ENCODE results near the gene FREY1.

FREY1 gene

GRCh38 chr11:45879803-45880686 is 27.0 kb downstream of the FREY1 start:
- no peak overlapping the region for H3K27ac Mint-ChIP-seq (ENCODE audit: low read depth)
- no peaks in the 10 kb centered on the region for H3K27me3 Mint-ChIP-seq
- peaks cover 41% of the 10 kb centered on the region for H3K36me3 Mint-ChIP-seq (ENCODE audit: insufficient read depth)

GRCh38 chr11:45877845-45878244 is 29.2 kb downstream of the FREY1 start:
- DNase-seq (ENCODE audit: low spot score in 2 of 2) (no peak), ATAC-seq (replicated peaks; ENCODE audit: extremely low read depth, poor library complexity, severe bottlenecking) (no peak)
- H3K27ac Mint-ChIP-seq (ENCODE audit: low read depth): no peak overlapping the region
- no peaks in the 10 kb centered on the region for H3K9me3 Mint-ChIP-seq
- no peaks in the 10 kb centered on the region for H3K27me3 Mint-ChIP-seq
- H3K4me3 Mint-ChIP-seq: no peak overlapping the region
- peaks cover 5% of the 10 kb centered on the region for H3K4me1 Mint-ChIP-seq
- peaks cover 40% of the 10 kb centered on the region for H3K36me3 Mint-ChIP-seq (ENCODE audit: insufficient read depth)

More at GRCh38 chr11:45879803-45880686, 27.0 kb downstream of the FREY1 start:
- ATAC-seq (replicated peaks; ENCODE audit: extremely low read depth, poor library complexity, severe bottlenecking): no peak
- no peaks in the 10 kb centered on the region for H3K9me3 Mint-ChIP-seq
- H3K4me3 Mint-ChIP-seq: no peak overlapping the region
- no peak for DNase-seq (ENCODE audit: low spot score in 2 of 2)
- H3K4me1 Mint-ChIP-seq: peaks cover 13% of the 10 kb centered on the region

GRCh38 chr11:45877221-45877620 is 29.9 kb downstream of the FREY1 start:
- peaks cover 42% of the 10 kb centered on the region for H3K36me3 Mint-ChIP-seq (ENCODE audit: insufficient read depth)
- no peaks in the 10 kb centered on the region for H3K9me3 Mint-ChIP-seq
- no peak overlapping the region for H3K27ac Mint-ChIP-seq (ENCODE audit: low read depth)
- H3K27me3 Mint-ChIP-seq: no peaks in the 10 kb centered on the region
- ATAC-seq (replicated peaks; ENCODE audit: extremely low read depth, poor library complexity, severe bottlenecking): no peak
- DNase-seq (ENCODE audit: low spot score in 2 of 2): no peak
- H3K4me1 Mint-ChIP-seq: peaks cover 5% of the 10 kb centered on the region
- no peak overlapping the region for H3K4me3 Mint-ChIP-seq

- no peak overlapping the region for H3K27ac Mint-ChIP-seq (ENCODE audit: low read depth)
- H3K27me3 Mint-ChIP-seq: no peaks in the 10 kb centered on the region
- peaks cover 5% of the 10 kb centered on the region for H3K4me1 Mint-ChIP-seq
- no peak overlapping the region for H3K4me3 Mint-ChIP-seq
- H3K9me3 Mint-ChIP-seq: no peaks in the 10 kb centered on the region
- ATAC-seq (replicated peaks; ENCODE audit: extremely low read depth, poor library complexity, severe bottlenecking): no peak
- H3K36me3 Mint-ChIP-seq (ENCODE audit: insufficient read depth): peaks cover 46% of the 10 kb centered on the region
- no peak for DNase-seq (ENCODE audit: low spot score in 2 of 2)
Measured at GRCh38 chr11:45876401-45876800, 30.7 kb downstream of the FREY1 start.

- Mint-ChIP-seq H3K27me3 (no peaks in the 10 kb centered on the region), H3K4me1 (no peaks in the 10 kb centered on the region), H3K4me3 (no peak overlapping the region), H3K9me3 (no peaks in the 10 kb centered on the region), H3K36me3 (ENCODE audit: insufficient read depth) (peaks cover 55% of the 10 kb centered on the region), H3K27ac (ENCODE audit: low read depth) (no peak overlapping the region)
- DNase-seq (ENCODE audit: low spot score in 2 of 2): no peak
- ATAC-seq (replicated peaks; ENCODE audit: extremely low read depth, poor library complexity, severe bottlenecking): peak; percentile 38
Measured at GRCh38 chr11:45872651-45873356, 34.3 kb downstream of the FREY1 start.

- H3K9me3 Mint-ChIP-seq: no peaks in the 10 kb centered on the region
- ATAC-seq (replicated peaks; ENCODE audit: extremely low read depth, poor library complexity, severe bottlenecking) (no peak), DNase-seq (ENCODE audit: low spot score in 2 of 2) (no peak)
- no peaks in the 10 kb centered on the region for H3K4me1 Mint-ChIP-seq
- no peak overlapping the region for H3K4me3 Mint-ChIP-seq
- peaks cover 56% of the 10 kb centered on the region for H3K36me3 Mint-ChIP-seq (ENCODE audit: insufficient read depth)
- no peaks in the 10 kb centered on the region for H3K27me3 Mint-ChIP-seq
- peak overlapping the region; percentile 67 for H3K27ac Mint-ChIP-seq (ENCODE audit: low read depth)
Measured at GRCh38 chr11:45871638-45872037, 35.4 kb downstream of the FREY1 start.

- Mint-ChIP-seq H3K4me3 (no peak overlapping the region), H3K36me3 (ENCODE audit: insufficient read depth) (peaks cover 60% of the 10 kb centered on the region), H3K27me3 (no peaks in the 10 kb centered on the region), H3K27ac (ENCODE audit: low read depth) (peak overlapping the region; percentile 67), H3K9me3 (no peaks in the 10 kb centered on the region), H3K4me1 (no peaks in the 10 kb centered on the region)
- no peak for ATAC-seq (replicated peaks; ENCODE audit: extremely low read depth, poor library complexity, severe bottlenecking)
- no peak for DNase-seq (ENCODE audit: low spot score in 2 of 2)
Measured at GRCh38 chr11:45870706-45871105, 36.4 kb downstream of the FREY1 start.

- Mint-ChIP-seq H3K36me3 (ENCODE audit: insufficient read depth) (peaks cover 63% of the 10 kb centered on the region), H3K27ac (ENCODE audit: low read depth) (no peak overlapping the region), H3K9me3 (no peaks in the 10 kb centered on the region), H3K27me3 (no peaks in the 10 kb centered on the region), H3K4me1 (no peaks in the 10 kb centered on the region), H3K4me3 (no peak overlapping the region)
- DNase-seq (ENCODE audit: low spot score in 2 of 2) (no peak), ATAC-seq (replicated peaks; ENCODE audit: extremely low read depth, poor library complexity, severe bottlenecking) (no peak)
Measured at GRCh38 chr11:45869551-45869950, 37.5 kb downstream of the FREY1 start.

GRCh38 chr11:45864041-45864440 is 43.0 kb downstream of the FREY1 start:
- H3K27ac Mint-ChIP-seq (ENCODE audit: low read depth): no peak overlapping the region
- H3K4me3 Mint-ChIP-seq: no peak overlapping the region
- H3K36me3 Mint-ChIP-seq (ENCODE audit: insufficient read depth): peaks cover 61% of the 10 kb centered on the region
- DNase-seq (ENCODE audit: low spot score in 2 of 2) (no peak), ATAC-seq (replicated peaks; ENCODE audit: extremely low read depth, poor library complexity, severe bottlenecking) (no peak)
- no peaks in the 10 kb centered on the region for H3K4me1 Mint-ChIP-seq
- no peaks in the 10 kb centered on the region for H3K9me3 Mint-ChIP-seq
- no peaks in the 10 kb centered on the region for H3K27me3 Mint-ChIP-seq

- Mint-ChIP-seq H3K4me1 (no peaks in the 10 kb centered on the region), H3K36me3 (ENCODE audit: insufficient read depth) (peaks cover 59% of the 10 kb centered on the region), H3K27me3 (no peaks in the 10 kb centered on the region), H3K27ac (ENCODE audit: low read depth) (no peak overlapping the region), H3K4me3 (no peak overlapping the region), H3K9me3 (no peaks in the 10 kb centered on the region)
- ATAC-seq (replicated peaks; ENCODE audit: extremely low read depth, poor library complexity, severe bottlenecking): no peak
- DNase-seq (ENCODE audit: low spot score in 2 of 2): no peak
Measured at GRCh38 chr11:45860764-45861510, 46.1 kb downstream of the FREY1 start.

GRCh38 chr11:45860348-45860747 is 46.7 kb downstream of the FREY1 start:
- DNase-seq (ENCODE audit: low spot score in 2 of 2) (no peak), ATAC-seq (replicated peaks; ENCODE audit: extremely low read depth, poor library complexity, severe bottlenecking) (no peak)
- H3K27me3 Mint-ChIP-seq: no peaks in the 10 kb centered on the region
- peaks cover 58% of the 10 kb centered on the region for H3K36me3 Mint-ChIP-seq (ENCODE audit: insufficient read depth)
- no peak overlapping the region for H3K27ac Mint-ChIP-seq (ENCODE audit: low read depth)
- no peaks in the 10 kb centered on the region for H3K4me1 Mint-ChIP-seq
- H3K9me3 Mint-ChIP-seq: no peaks in the 10 kb centered on the region
- H3K4me3 Mint-ChIP-seq: no peak overlapping the region

GRCh38 chr11:45859661-45860140 is 47.4 kb downstream of the FREY1 start:
- ATAC-seq (replicated peaks; ENCODE audit: extremely low read depth, poor library complexity, severe bottlenecking) (no peak), DNase-seq (ENCODE audit: low spot score in 2 of 2) (no peak)
- Mint-ChIP-seq H3K27me3 (no peaks in the 10 kb centered on the region), H3K4me3 (no peak overlapping the region), H3K9me3 (no peaks in the 10 kb centered on the region), H3K27ac (ENCODE audit: low read depth) (no peak overlapping the region), H3K36me3 (ENCODE audit: insufficient read depth) (peaks cover 56% of the 10 kb centered on the region), H3K4me1 (no peaks in the 10 kb centered on the region)
